Endothelial cell of umbilical vein (primary cell): ENCODE results near the gene RAB40C. TPM values are rescaled to one million over a fixed set of nuclear protein-coding genes. Genes with fewer than 3 reads are reported as not detected.

Experiments used
- BruUV-seq: library from RNA; stranded (reverse); fragments of 400-500 nt; replicated peaks from 2 replicates; lab custom pipeline; 2021; lab: Mats Ljungman, UMichigan
- CTCF ChIA-PET: fragments of 300-600, 350-600 bp; sonication (Branson Sonifier 250); formaldehyde crosslinking; loops from one replicate; lab custom pipeline; 2021; ENCODE audit warnings: antibody characterized with exemption, inconsistent platforms; lab: Charles Lee
- POLR2A ChIA-PET: fragments of 300-600, 350-600 bp; sonication (Branson Sonifier 250); formaldehyde crosslinking; loops from one replicate; lab custom pipeline; 2021; ENCODE audit warnings: antibody characterized with exemption, inconsistent platforms; lab: Charles Lee
- DNase-seq: peaks from one replicate; pipeline ENCODE4 v3.0.0-alpha.2; 2011; ENCODE audit warnings: low read depth, low spot score
- FAIRE-seq: peaks from 2 replicates; lab custom pipeline; 2011; peaks lifted over from hg19 to GRCh38; lab: Jason Lieb, UNC
- H2AFZ ChIP-seq: 2 replicates; pipeline ENCODE4 v1.6.0; 2012; ENCODE audit warnings: low read depth, low read length, control low read depth, inconsistent platforms
- H3K27ac ChIP-seq: 2 replicates; pipeline ENCODE4 v1.5.1; 2011; ENCODE audit warnings: low read depth, mild to moderate bottlenecking, control low read depth, low read length, moderate library complexity; ENCODE audit not compliant: insufficient read depth
- H3K27me3 ChIP-seq, 2 experiments: 2 replicates each; pipeline versions ENCODE4 v1.6.0 to v1.6.1; 2011; ENCODE audit warnings: low read length in 2 of 2, mixed read lengths in 1 of 2; ENCODE audit not compliant: control insufficient read depth in 2 of 2, insufficient read depth in 2 of 2
- H3K36me3 ChIP-seq, 2 experiments: 2 replicates in 1 of 2; 3 replicates in 1 of 2; pipeline ENCODE4 v1.5.1; 2011; ENCODE audit warnings: low read length in 2 of 2, mild to moderate bottlenecking in 1 of 2, moderate library complexity in 1 of 2; ENCODE audit not compliant: control insufficient read depth in 2 of 2, insufficient read depth in 2 of 2; ENCODE audit errors: extremely low read depth in 1 of 2
- H3K4me1 ChIP-seq: 3 replicates; pipeline ENCODE4 v1.5.1; 2011; ENCODE audit warnings: mild to moderate bottlenecking, low read length; ENCODE audit not compliant: control insufficient read depth, insufficient read depth; ENCODE audit errors: extremely low read depth
- H3K4me2 ChIP-seq: 2 replicates; pipeline ENCODE4 v1.6.1; 2011; ENCODE audit warnings: low read length, control low read depth, mixed read lengths; ENCODE audit not compliant: insufficient read depth
- H3K4me3 ChIP-seq, 3 experiments: fragments of 200-600 bp in 1 of 3; sonication (generic), shearing (Covaris generic) in 1 of 3; replicated peaks in 1 of 3; 2 replicates each; pipeline ENCODE4 v1.5.1; 2011 to 2016; ENCODE audit warnings: control low read depth in 3 of 3, low read length in 3 of 3, mild to moderate bottlenecking in 2 of 3, inconsistent platforms in 1 of 3, low read depth in 1 of 3, moderate library complexity in 1 of 3; ENCODE audit not compliant: insufficient read depth in 1 of 3
- H3K79me2 ChIP-seq: 2 replicates; pipeline ENCODE4 v1.6.0; 2012; ENCODE audit warnings: low read length, inconsistent platforms; ENCODE audit not compliant: control insufficient read depth, insufficient read depth
- H3K9ac ChIP-seq: replicated peaks from 2 replicates; pipeline ENCODE3; 2011; ENCODE audit warnings: low read length, control low read depth; ENCODE audit not compliant: insufficient read depth; ENCODE audit errors: extremely low read depth
- H3K9me1 ChIP-seq: replicated peaks from 3 replicates; pipeline ENCODE4 v1.6.0; 2011; ENCODE audit warnings: mild to moderate bottlenecking, low read length; ENCODE audit not compliant: control insufficient read depth, insufficient read depth; ENCODE audit errors: extremely low read depth
- H3K9me3 ChIP-seq: replicated peaks from 2 replicates; pipeline ENCODE4 v1.5.1; 2012; ENCODE audit warnings: low read length, inconsistent platforms; ENCODE audit not compliant: control insufficient read depth, insufficient read depth
- H4K20me1 ChIP-seq: replicated peaks from 2 replicates; pipeline ENCODE3; 2011; ENCODE audit warnings: mild to moderate bottlenecking, low read length; ENCODE audit not compliant: control insufficient read depth, insufficient read depth; ENCODE audit errors: extremely low read depth
- EZH2 ChIP-seq: IDR thresholded peaks from 2 replicates; pipeline ENCODE4 v1.6.1; 2012; ENCODE audit warnings: borderline replicate concordance, low read depth, mild to moderate bottlenecking, moderate library complexity, low read length, inconsistent platforms; ENCODE audit not compliant: severe bottlenecking
- GATA2 ChIP-seq: IDR thresholded peaks from 2 replicates; pipeline ENCODE4 v1.7.0; 2011; ENCODE audit warnings: low read depth, mild to moderate bottlenecking, moderate library complexity, mixed read lengths, low read length; ENCODE audit not compliant: insufficient read length, insufficient read depth
- JUN ChIP-seq: IDR thresholded peaks from 2 replicates; pipeline ENCODE4 v1.6.1; 2011; ENCODE audit warnings: borderline replicate concordance, low read depth; ENCODE audit not compliant: insufficient read length, insufficient read depth
- MYC ChIP-seq: IDR thresholded peaks from one replicate; pipeline ENCODE4 v1.6.1; 2011; ENCODE audit warnings: mild to moderate bottlenecking, low read depth, low read length
- dilution Hi-C: fragments of 300-500 bp; cut with MboI; formaldehyde crosslinking; loops from one replicate; pipeline ENCODE4 v1.15.0; 2019; ENCODE audit warnings: low sequenced_read_pairs; ENCODE audit not compliant: extremely low pct_ligation_motif_present
- intact Hi-C: fragments of 100-400 bp; cut with micrococcal nuclease; formaldehyde crosslinking; loops from one replicate; pipeline ENCODE4 v1.10.0; 2022
- polyA plus RNA-seq, 4 experiments: library from polyadenylated mRNA; depleted of rRNA in 3 of 4; stranded (reverse) in 3 of 4; unstranded in 1 of 4; fragments of >200 nt; gene quantifications; 2 replicates each; pipeline versions ENCODE4 v1.2.1 to v1.2.3, GENCODE V29; 2011 to 2012; ENCODE audit warnings: missing spikeins in 1 of 4
- total RNA-seq: library from RNA; stranded (reverse); gene quantifications from 2 replicates; pipeline ENCODE4 v1.2.3, GENCODE V29; 2021
- TF ChIP-seq, protein P1 (sequence below), 2 donors: IDR thresholded peaks; 1 replicate in 1 of 2; 2 replicates in 1 of 2; pipeline ENCODE4 v1.5.1; 2011; ENCODE audit warnings: low read length in 2 of 2, mild to moderate bottlenecking in 2 of 2, moderate library complexity in 2 of 2, control low read depth in 1 of 2, inconsistent platforms in 1 of 2, low read depth in 1 of 2; ENCODE audit not compliant: insufficient read depth in 1 of 2; ENCODE audit errors: extremely low read depth in 1 of 2

RAB40C gene
- total and polyA plus RNA-seq, 2 donors (not counting 3 experiments of a cell fraction or from before 2014, with no cell fraction given), result 12.4 to 18.8 TPM

DNA sequence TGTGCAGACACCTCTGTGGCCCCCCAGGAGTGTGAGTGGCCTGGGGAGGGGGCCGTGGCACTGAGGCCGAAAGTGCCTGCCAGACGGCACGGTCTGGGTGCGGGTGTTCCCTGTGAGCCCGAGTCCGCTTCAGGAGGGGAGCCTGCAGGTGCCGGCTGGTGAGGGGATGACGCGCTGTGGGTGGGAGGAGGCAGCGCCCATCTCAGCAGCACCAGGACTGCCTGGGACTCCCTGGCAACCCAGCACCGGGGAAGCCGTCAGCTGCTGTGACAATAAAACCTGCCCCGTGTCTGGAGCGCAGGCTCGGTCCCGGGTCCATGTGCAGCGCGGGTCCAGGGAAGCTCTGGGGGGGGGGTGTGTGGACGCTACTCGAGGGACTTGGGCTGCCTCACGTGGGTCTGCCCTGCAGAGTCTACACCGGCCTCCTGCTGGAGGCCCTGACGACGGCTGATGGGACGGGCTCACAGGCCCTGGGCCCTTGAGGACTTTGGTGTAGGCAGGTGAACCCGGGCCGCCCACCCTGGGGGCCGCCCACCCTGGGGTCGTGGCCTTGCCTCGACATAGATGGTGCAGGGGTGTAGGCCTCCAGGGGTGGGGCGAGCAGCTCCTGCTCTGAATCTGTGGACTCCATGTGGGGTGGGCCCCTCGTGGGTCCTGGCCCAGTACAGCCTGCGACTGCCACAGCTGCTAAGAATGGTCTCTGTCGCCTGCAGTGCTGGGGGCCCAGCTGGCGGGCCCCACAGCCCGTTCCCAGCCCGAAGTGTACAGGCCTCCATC lies 5.9 kb upstream of the RAB40C start:
- Histone ChIP-seq H4K20me1 (no peaks in the 10 kb centered on the region), H3K9me1 (no peaks in the 10 kb centered on the region), H3K27me3 (no peaks in the 10 kb centered on the region), H2AFZ (no peak overlapping the region), H3K9me3 (no peaks in the 10 kb centered on the region), H3K27ac (no peak overlapping the region), H3K9ac (no peak overlapping the region), H3K79me2 (peaks cover 4% of the 10 kb centered on the region), H3K4me2 (no peak overlapping the region), H3K4me3 (no peak overlapping the region), H3K36me3 (no peaks in the 10 kb centered on the region), H3K4me1 (peaks cover 8% of the 10 kb centered on the region)
- no peak for FAIRE-seq
- TF ChIP-seq, protein P1, sequence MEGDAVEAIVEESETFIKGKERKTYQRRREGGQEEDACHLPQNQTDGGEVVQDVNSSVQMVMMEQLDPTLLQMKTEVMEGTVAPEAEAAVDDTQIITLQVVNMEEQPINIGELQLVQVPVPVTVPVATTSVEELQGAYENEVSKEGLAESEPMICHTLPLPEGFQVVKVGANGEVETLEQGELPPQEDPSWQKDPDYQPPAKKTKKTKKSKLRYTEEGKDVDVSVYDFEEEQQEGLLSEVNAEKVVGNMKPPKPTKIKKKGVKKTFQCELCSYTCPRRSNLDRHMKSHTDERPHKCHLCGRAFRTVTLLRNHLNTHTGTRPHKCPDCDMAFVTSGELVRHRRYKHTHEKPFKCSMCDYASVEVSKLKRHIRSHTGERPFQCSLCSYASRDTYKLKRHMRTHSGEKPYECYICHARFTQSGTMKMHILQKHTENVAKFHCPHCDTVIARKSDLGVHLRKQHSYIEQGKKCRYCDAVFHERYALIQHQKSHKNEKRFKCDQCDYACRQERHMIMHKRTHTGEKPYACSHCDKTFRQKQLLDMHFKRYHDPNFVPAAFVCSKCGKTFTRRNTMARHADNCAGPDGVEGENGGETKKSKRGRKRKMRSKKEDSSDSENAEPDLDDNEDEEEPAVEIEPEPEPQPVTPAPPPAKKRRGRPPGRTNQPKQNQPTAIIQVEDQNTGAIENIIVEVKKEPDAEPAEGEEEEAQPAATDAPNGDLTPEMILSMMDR (IDR thresholded peaks at IDR 0.05; ENCODE audit: extremely low read depth in 1 of 2, insufficient read depth in 1 of 2, low read depth in 1 of 2, low read length in 2 of 2), result no peak
- TF ChIP-seq EZH2 (no peak), JUN (no peak)
- BruUV-seq, result no TSS peak
- ChIA-PET POLR2A (no interaction called here), CTCF (no interaction called here)
- intact Hi-C loops, result no loop called here
- DNase-seq, result no peak
- dilution Hi-C loops, result no loop called here

DNA sequence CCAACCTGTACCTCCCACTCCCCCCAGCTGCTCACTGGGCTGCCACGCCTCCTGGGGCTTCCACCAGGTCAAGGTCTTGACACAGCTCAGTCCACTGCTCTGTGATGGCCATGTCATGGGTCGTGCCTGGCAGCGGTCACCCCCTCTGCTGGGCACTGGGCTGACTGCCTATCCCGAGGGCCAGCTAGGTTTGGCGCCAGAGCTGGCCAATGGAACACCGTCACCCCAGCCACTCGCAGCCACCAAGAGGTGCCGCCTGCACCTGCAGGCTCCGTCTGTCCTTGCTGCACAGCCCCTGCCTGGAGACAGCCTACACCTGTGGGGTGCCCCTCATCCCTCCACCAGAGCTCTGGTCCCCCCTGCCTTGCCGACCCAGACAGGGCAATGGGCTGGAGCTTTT lies 4.5 kb upstream of the RAB40C start:
- DNase-seq (no peak), FAIRE-seq (no peak)
- peaks cover 8% of the 10 kb centered on the region for H3K4me1 ChIP-seq
- peaks cover 4% of the 10 kb centered on the region for H3K79me2 ChIP-seq
- intact Hi-C loops (loop anchor here (5.0 kb wide), 1 partner anchor 193 kb away; no protein-coding TSS in a partner anchor), dilution Hi-C loops (no loop called here)
- H3K27me3 ChIP-seq, result no peaks in the 10 kb centered on the region
- H2AFZ ChIP-seq, result no peak overlapping the region
- H3K4me3 ChIP-seq, result no peak overlapping the region
- POLR2A ChIA-PET, result no interaction called here
- H4K20me1 ChIP-seq, result no peaks in the 10 kb centered on the region
- TF ChIP-seq GATA2 (no peak), MYC (no peak)
- no peaks in the 10 kb centered on the region for H3K9me1 ChIP-seq
- H3K36me3 ChIP-seq, result no peaks in the 10 kb centered on the region
- H3K9ac ChIP-seq, result no peak overlapping the region
- CTCF ChIA-PET, result no interaction called here
- H3K27ac ChIP-seq, result no peak overlapping the region
- BruUV-seq, result no TSS peak
- no peak overlapping the region for H3K4me2 ChIP-seq
- no peaks in the 10 kb centered on the region for H3K9me3 ChIP-seq
